DMS153 (cell line): ENCODE measurements around the gene WDR7.
A peak's percentile ranks its signal among the peaks of the same experiment; 100 is the strongest.

Experiments used
- DNase-seq: peaks from one replicate; lab custom pipeline; 2025; lab: John Stamatoyannopoulos, UW

Gene WDR7

DNA sequence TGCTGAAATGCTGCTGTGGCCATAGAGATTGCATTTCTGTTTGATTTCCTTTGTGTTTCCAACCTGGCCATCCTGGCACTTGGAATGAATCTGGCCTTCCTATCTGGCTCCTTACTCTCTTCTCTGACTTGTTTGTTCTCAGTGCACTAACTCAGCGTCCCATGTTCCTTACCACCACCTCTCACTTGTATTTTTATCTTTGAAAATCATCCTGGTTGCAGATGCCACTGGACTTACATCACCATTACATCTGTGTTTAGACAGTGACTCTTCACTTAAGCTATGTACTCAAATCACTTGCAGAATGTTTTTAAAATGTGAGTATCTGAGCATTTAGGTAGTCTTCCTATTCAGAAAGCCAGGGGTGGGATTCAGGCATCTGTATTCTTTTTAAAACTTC lies 239.5 kb downstream of the WDR7 start:
- DNase-seq, result no peak

DNA sequence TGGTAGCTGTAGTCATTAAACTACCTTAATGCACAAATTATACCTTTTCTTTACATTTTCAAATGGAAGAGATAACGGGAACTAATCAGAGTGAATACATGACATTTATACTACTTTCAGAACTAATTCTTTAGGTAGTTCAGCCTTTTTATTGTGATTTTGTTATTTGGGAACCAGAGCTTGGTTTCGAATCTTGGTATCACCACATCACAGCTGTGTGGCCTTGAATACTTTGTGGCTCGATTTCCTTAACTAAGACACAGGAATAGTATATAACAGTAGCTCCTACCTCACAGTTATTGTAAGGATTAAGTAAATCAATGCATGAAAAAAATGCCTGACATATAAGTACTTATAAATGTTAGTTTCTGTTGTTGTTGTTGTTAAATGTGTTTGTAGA lies 240.0 kb downstream of the WDR7 start:
- no peak for DNase-seq

DNA sequence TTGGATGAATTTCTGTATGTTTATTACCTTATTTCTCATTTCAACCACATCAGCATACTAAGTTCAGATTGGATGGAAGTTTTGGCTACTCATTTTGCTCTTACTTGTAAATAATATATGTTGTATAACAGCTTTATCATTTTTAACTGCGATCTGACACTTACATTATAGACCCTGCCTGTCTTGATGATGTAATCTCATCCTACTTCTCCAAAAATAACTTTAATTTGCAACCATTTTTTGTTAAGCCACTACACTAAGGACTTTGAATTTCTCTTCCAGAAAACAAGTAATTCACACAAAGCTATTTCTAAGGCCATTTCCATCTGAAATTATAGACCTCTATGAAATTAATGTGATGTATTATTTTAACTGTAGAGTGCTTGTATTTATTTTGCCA lies 240.7 kb downstream of the WDR7 start:
- DNase-seq, result no peak

DNA sequence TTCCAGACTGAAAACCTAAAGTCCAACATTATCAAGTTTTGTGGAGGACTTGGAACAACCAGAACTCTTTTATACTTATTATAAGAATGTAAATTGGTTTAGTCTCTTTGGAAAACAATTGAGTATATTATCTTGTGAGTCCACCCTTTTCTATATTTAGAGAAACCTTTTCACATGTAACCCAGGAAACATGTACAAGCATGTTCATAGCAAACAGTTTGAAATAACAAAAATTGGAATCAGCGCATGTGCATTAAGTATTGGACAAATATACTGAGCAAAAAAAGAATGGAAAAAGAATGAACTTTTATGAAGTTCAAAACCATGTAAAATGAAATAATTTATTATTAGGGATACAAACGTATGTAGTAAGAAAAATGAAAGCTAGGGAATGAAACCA lies 246.0 kb downstream of the WDR7 start:
- no peak for DNase-seq

DNA sequence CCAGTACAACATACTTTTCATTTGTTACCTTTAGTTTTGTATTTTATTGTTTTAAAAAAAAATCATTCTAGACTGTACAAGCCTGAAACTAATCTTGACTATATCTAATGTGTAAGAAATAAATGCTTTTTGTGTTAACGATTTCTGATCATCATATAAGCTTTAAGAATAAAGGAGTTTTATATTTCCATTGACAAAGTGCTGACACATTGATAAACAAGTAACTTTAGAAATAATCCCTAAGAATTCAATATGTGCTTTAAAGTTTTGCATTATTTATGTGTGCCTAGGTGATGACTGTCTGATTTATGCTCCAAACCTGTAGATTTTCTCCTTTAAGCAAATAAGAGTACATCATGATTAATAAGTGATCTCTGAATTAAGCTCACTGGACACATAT lies 248.5 kb downstream of the WDR7 start:
- no peak for DNase-seq

- DNase-seq, result no peak
These were observed 249.3 kb downstream of the WDR7 start for GRCh38 chr18:56900195-56901094.

DNA sequence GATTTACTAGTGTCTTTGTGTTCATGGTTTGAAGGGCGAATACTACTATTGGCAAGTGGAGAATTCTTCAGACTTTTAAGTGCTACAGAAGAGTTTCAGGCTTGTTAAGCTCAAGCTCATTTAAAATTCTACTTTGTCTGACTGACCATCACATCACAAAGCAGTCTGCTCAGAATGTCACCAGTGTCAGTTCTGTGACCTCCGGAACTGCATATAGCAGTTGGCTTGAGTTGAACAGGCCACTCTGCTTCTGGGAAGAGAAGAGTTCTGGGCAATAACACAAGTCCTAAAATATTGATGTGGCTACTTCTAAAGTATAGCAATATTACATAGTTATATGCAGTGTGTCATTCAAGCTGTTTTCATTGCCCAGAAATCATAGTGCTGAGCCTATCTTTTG lies 250.8 kb downstream of the WDR7 start:
- DNase-seq, result no peak

- no peak for DNase-seq
These were observed 251.5 kb downstream of the WDR7 start for GRCh38 chr18:56902653-56903052.

GRCh38 chr18:56903686-56904085 lies 252.5 kb downstream of the WDR7 start:
- no peak for DNase-seq

- no peak for DNase-seq
These were observed 256.6 kb downstream of the WDR7 start for GRCh38 chr18:56907771-56908170.

GRCh38 chr18:56910237-56910636 lies 259.1 kb downstream of the WDR7 start:
- no peak for DNase-seq

DNA sequence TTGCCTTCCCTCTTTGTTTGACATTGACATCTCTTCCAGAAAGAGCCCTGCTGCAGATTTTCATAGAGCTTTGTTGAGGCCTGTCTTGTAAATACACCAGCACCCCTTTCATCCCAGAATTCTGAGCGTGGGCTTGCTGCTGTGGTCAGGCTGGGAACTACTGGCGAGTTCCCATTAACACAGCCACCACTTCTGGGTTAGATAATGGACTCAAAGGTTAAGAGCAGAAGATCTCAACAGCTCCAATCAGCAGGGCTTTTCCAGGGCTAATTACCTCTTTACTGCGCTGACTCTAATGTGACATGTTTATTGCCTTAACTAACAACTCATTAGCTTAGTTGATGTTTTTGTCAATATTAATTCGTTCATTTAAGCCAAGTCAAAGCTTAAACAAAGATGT lies 259.8 kb downstream of the WDR7 start:
- DNase-seq, result peak; percentile 37

DNA sequence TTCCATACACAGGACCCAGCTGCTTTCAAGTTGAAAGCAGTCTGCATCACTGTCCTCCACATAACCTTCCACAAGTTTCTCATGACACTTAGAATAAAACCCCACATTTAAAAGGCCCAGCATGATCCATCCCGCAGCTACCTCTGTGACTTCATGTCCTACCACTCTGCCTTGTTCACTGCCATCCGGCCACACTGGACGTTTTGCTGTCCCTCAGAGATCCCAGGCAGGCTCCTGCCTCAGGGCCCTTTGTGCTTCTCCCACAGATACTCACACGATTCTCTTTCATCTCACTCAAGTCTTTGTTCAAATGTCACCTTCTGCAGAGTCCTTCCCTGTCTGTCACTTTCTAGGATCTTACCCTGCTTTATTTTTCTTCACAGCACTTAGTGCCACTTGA lies 262.8 kb downstream of the WDR7 start:
- no peak for DNase-seq

DNA sequence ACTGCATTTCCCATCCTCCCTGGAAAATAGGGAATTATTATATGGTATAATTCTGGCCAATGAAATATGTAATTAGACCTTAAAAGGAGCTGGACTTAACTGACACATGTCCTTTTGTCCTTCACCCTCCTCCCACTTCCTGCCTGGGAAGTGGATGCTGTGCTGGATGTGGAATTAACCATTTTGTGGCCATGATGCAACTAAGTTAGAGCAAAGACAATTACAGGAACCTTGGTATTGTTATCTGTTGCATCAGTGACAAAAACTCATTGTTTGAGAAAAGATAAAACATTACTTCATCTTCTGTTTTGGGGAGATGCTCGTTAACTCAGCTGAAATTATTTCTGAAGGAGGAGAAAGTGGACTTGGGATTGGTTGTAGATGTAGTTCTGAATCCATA lies 268.0 kb downstream of the WDR7 start:
- DNase-seq, result peak; percentile 12

DNA sequence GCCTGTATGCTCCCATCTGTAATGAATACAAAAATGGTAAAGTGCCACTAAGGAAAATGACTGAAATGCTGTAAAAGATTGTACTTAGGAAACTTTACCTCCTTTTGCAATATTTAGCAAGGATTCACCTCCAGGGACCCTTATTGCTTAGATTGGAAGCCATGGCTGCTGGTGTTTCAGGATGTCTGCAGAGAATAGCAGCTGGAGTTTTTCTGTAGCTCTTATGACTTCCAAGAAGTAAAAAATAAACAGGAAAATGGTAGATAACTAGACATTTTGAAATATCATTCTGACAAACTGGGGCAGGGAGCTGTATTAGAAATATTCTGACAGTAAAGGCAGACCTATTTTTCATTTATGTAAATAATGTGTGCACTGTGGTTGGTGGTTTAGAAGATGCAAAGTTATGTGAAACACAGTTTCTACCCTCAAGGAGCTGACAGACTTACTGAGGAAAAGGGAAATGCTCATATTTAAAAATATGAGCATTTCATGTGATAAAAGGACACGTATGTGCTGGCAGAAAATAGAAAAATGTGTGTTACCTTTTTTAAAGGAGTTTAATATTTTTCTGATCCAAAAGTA lies 270.8 kb downstream of the WDR7 start:
- no peak for DNase-seq

- DNase-seq, result no peak
These were observed 275.6 kb downstream of the WDR7 start for GRCh38 chr18:56926734-56927133.

DNA sequence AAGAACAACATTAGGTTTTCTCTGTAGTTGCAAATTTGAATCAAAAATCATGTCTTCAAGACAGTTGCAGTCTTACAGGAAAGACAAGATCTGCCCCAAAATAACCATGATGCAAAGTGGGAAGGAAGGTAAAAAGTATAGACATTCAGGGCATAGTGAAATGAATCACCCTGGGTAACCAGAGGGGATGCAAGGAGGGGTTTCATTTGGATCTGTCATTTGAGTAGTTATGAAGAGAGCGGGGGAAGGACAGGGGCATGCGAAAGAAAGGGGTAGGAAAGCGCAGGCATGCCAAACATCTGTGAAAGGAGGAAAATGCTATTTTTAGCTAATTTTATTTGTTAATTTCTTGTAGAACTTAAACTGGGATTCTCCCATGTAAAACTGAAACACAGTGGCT lies 276.6 kb downstream of the WDR7 start:
- DNase-seq, result no peak

DNA sequence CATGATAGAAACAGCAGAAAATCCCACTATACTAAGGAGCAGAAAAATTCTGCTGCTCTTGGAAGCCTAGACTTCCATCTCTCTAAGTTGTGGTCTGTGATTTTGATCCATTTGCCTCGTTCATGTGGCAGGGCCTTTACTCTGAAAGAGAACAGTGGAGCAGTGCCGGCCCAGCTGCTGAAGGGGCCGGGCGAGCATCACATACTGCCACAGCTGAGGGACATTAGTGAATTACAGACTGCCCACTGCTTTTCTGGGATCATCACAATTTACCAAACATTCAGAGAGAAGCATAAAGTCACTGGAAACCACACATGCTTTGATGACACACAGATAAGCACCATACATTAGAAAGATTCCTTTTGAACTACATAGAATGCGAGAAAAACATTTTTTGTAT lies 278.7 kb downstream of the WDR7 start:
- DNase-seq, result no peak

- DNase-seq, result no peak
These were observed 282.3 kb downstream of the WDR7 start for GRCh38 chr18:56933472-56933871.

DNA sequence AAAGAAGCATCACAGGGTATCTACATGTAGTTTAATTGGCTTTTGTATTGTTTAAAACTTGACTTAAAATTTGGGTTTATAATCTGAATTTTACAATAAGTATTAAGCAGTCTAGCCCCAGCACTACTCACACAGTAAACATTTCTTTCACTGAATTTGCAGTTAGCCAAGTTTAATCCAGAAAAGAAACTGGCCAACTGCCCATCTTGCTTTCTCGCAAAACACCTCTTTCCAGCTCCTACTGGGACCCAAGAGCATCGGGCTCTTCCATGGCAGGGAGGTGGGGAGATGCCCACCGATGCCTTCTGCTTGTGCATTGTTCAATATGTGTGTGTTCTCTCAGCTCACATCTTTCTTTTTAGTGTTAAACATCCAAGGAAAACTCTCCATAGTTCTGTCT lies 283.0 kb downstream of the WDR7 start:
- no peak for DNase-seq

DNA sequence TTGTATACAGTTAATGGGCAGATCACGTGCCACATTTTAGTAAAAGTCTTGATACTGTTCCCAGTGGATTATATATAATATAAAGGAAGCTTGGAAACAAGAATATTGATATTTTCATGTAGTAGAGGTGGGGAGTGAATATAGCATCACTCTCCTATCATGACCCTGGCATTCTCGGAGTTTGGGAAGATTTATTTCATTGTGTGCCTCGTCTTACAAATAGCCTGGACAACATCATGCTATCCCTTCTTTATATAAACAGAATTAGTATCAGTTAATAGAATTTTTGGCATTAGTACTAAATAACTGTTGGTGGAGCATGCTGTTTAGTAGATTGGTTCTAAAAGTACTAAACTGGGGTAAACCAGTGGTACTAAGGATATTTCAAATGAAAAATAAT lies 283.7 kb downstream of the WDR7 start:
- no peak for DNase-seq

DNA sequence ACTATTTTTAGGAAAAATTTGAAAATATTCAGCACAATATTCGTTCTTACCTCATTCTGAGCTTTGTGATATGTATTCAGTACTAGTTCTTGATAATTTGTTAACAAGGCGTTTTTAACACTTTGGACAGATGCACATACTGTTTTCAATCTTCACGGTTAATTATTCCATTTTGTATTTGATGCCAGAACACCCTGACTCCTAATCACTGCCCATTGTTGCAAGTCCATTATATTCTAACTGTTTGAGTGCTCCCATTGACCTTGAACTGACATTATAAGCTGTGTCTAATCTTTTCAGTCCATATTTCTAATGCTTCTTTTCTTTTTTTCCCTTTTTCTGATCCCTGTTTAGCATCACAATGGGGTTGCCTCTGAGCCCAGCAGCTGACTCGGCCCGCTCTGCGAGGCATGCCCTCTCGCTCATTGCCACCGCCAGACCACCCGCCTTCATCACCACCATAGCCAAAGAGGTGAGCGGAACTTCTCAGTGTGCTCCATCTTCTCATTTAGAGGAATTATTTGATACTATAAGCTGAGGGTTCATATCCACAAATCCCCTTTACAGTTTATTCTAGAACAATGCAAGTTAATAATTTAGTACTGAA lies 284.4 kb downstream of the WDR7 start:
- no peak for DNase-seq

DNA sequence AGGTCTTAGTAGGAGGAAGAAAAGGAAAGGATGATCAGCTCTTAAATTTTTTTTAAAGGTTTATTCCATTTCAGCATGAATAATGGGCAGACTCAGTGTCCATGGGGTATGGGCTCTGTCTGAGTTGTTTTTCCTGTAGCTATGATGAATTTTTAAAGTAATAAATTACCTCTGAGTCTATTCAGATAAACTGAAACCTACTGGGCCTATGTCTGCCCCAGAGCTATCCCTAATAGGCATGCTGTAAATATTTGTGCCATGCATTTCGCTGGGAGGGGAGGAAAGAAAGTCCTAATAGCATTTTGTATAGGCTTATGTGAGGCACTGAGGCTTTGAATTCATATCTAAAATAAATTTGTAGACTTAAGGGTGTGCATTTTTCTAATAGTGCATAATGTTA lies 285.3 kb downstream of the WDR7 start:
- no peak for DNase-seq
